ENCODE results near the gene AVPR2.

The AVPR2 gene

DNA sequence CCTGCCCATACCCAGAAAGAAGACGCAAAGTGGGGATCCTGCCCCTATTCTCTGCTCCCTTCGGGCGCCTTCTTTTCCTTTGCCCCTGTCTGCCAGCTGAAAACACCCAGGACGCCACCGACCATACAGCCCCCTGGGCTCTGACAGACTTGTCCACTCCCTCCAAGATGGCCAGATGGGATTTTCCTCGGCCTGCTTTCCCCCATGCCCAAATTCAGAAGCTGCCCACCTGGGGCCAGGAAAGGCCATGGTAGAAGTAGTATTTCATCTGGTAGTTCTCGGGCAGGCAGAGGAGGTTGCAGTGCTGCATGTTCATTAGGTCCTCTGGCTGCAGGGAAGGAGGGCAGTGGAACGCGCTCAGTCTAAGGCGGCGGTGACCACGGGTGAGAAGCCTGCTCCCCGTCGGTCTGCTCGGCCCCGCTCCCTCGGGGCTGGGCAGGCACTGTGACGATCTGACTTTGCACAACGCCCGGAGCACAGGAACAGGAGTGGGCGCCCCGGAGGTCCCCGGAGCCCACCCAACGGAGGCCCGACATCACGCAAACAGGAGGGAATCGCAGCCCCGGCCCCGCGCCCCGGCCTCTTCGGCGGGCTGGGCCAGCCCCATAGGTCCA lies 29.8 kb downstream of the AVPR2 start:
- H3K4me1 ChIP-seq (ENCODE audit: control insufficient read depth, insufficient read depth, low read length), result peaks cover 11% of the 10 kb centered on the region; the same call in 1 of the 2 replicates
- peak overlapping the region; percentile 79 for H3K9ac ChIP-seq (ENCODE audit: low read length)
- peak overlapping the region; percentile 79 for H3K4me3 ChIP-seq (ENCODE audit: low read depth, low read length)
- H3K36me3 ChIP-seq (ENCODE audit: control insufficient read depth, insufficient read depth, low read length), result peaks cover 41% of the 10 kb centered on the region
- no peaks in the 10 kb centered on the region for H3K27me3 ChIP-seq (ENCODE audit: control insufficient read depth, insufficient read depth, low read length)
- peak overlapping the region; percentile 34; the same call in 1 of the 2 replicates for H3K27ac ChIP-seq (ENCODE audit: low read depth, low read length)
- peaks cover 9% of the 10 kb centered on the region; the same call in 1 of the 2 replicates for H3K9me3 ChIP-seq (ENCODE audit: control insufficient read depth, insufficient read depth, low read depth, low read length)

- peak within 1 kb of the TSS; percentile 34; the same call in 1 of the 2 replicates for H3K27ac ChIP-seq (ENCODE audit: low read depth, low read length)
Measured at GRCh38 chrX:153934762-153935325, 30.4 kb downstream of the AVPR2 start, which contains the start of gene NAA10. Gene NAA10, minus strand, starts transcription at chrX:153935037. Its CDS starts 133 bp downstream, at chrX:153934904.

DNA sequence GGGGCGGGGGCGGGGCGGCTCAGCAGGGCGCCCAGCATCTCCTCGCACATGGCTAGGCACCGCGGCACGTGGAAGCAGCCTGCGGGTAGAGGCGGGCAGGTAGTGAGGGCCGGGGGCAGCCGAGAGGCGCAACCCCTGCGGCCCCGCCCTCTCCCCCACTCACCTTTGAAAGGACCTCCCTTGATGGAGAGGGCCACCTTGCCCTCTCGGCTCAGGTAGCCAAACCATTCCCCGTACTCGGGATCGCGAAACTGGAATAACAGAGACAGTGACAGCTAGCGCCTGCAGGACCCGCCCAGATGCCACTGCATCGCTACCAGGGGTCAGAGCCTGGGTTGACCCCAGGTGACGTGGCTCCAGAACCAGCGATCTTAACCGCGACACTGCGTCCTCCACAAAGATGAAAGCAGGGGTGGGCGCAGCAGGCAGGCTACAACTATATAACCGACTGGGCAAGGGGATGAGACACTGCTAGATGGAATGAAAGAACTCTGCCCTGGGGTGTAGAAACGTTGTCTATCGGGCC lies 30.9 kb downstream of the AVPR2 start:
- H3K9ac ChIP-seq (ENCODE audit: low read length), result peak overlapping the region; percentile 5
- H3K36me3 ChIP-seq (ENCODE audit: control insufficient read depth, insufficient read depth, low read length), result peaks cover 29% of the 10 kb centered on the region
- H3K27ac ChIP-seq (ENCODE audit: low read depth, low read length), result no peak overlapping the region
- H3K27me3 ChIP-seq (ENCODE audit: control insufficient read depth, insufficient read depth, low read length), result no peaks in the 10 kb centered on the region
- H3K9me3 ChIP-seq (ENCODE audit: control insufficient read depth, insufficient read depth, low read depth, low read length), result peaks cover 6% of the 10 kb centered on the region; the same call in 1 of the 2 replicates
- peaks cover 22% of the 10 kb centered on the region; the same call in 1 of the 2 replicates for H3K4me1 ChIP-seq (ENCODE audit: control insufficient read depth, insufficient read depth, low read length)
- peak overlapping the region; percentile 52 for H3K4me3 ChIP-seq (ENCODE audit: low read depth, low read length)

More at GRCh38 chrX:153934762-153935325, 30.4 kb downstream of the AVPR2 start, which contains the start of gene NAA10:
- peaks cover 17% of the 10 kb centered on the region; the same call in 1 of the 2 replicates for H3K4me1 ChIP-seq (ENCODE audit: control insufficient read depth, insufficient read depth, low read length)
- peaks cover 35% of the 10 kb centered on the region for H3K36me3 ChIP-seq (ENCODE audit: control insufficient read depth, insufficient read depth, low read length)
- H3K9me3 ChIP-seq (ENCODE audit: control insufficient read depth, insufficient read depth, low read depth, low read length), result peaks cover 9% of the 10 kb centered on the region; the same call in 1 of the 2 replicates
- no peaks in the 10 kb centered on the region for H3K27me3 ChIP-seq (ENCODE audit: control insufficient read depth, insufficient read depth, low read length)
- H3K4me3 ChIP-seq (ENCODE audit: low read depth, low read length), result peak within 1 kb of the TSS; percentile 79
- H3K9ac ChIP-seq (ENCODE audit: low read length), result peak within 1 kb of the TSS; percentile 79

- Histone ChIP-seq H3K4me1 (ENCODE audit: control insufficient read depth, insufficient read depth, low read length) (peaks cover 32% of the 10 kb centered on the region; the same call in 1 of the 2 replicates), H3K27ac (ENCODE audit: low read depth, low read length) (no peak overlapping the region), H3K36me3 (ENCODE audit: control insufficient read depth, insufficient read depth, low read length) (peaks cover 13% of the 10 kb centered on the region), H3K4me3 (ENCODE audit: low read depth, low read length) (no peak overlapping the region), H3K9ac (ENCODE audit: low read length) (no peak overlapping the region), H3K27me3 (ENCODE audit: control insufficient read depth, insufficient read depth, low read length) (no peaks in the 10 kb centered on the region), H3K9me3 (ENCODE audit: control insufficient read depth, insufficient read depth, low read depth, low read length) (no peaks in the 10 kb centered on the region; the same call in 1 of the 2 replicates)
Measured at GRCh38 chrX:153937056-153937455, 32.6 kb downstream of the AVPR2 start.

GRCh38 chrX:153938226-153938786 lies 33.8 kb downstream of the AVPR2 start:
- no peak overlapping the region for H3K9ac ChIP-seq (ENCODE audit: low read length)
- no peak overlapping the region for H3K4me3 ChIP-seq (ENCODE audit: low read depth, low read length)
- H3K4me1 ChIP-seq (ENCODE audit: control insufficient read depth, insufficient read depth, low read length), result peaks cover 42% of the 10 kb centered on the region; the same call in 1 of the 2 replicates
- no peaks in the 10 kb centered on the region; the same call in 1 of the 2 replicates for H3K9me3 ChIP-seq (ENCODE audit: control insufficient read depth, insufficient read depth, low read depth, low read length)
- H3K27ac ChIP-seq (ENCODE audit: low read depth, low read length), result no peak overlapping the region
- no peaks in the 10 kb centered on the region for H3K27me3 ChIP-seq (ENCODE audit: control insufficient read depth, insufficient read depth, low read length)
- peaks cover 2% of the 10 kb centered on the region; the same call in 1 of the 2 replicates for H3K36me3 ChIP-seq (ENCODE audit: control insufficient read depth, insufficient read depth, low read length)

GRCh38 chrX:153939573-153939972 lies 35.1 kb downstream of the AVPR2 start:
- H3K27me3 ChIP-seq (ENCODE audit: control insufficient read depth, insufficient read depth, low read length), result no peaks in the 10 kb centered on the region
- peaks cover 49% of the 10 kb centered on the region; the same call in 1 of the 2 replicates for H3K4me1 ChIP-seq (ENCODE audit: control insufficient read depth, insufficient read depth, low read length)
- H3K4me3 ChIP-seq (ENCODE audit: low read depth, low read length), result peak overlapping the region; percentile 1; the same call in 1 of the 2 replicates
- H3K9me3 ChIP-seq (ENCODE audit: control insufficient read depth, insufficient read depth, low read depth, low read length), result no peaks in the 10 kb centered on the region; the same call in 1 of the 2 replicates
- H3K9ac ChIP-seq (ENCODE audit: low read length), result no peak overlapping the region
- H3K36me3 ChIP-seq (ENCODE audit: control insufficient read depth, insufficient read depth, low read length), result peaks cover 7% of the 10 kb centered on the region; the same call in 1 of the 2 replicates
- H3K27ac ChIP-seq (ENCODE audit: low read depth, low read length), result no peak overlapping the region

- Histone ChIP-seq H3K27ac (ENCODE audit: low read depth, low read length) (peak overlapping the region; percentile 90; the same call in 1 of the 2 replicates), H3K36me3 (ENCODE audit: control insufficient read depth, insufficient read depth, low read length) (peaks cover 14% of the 10 kb centered on the region; the same call in 1 of the 2 replicates), H3K4me1 (ENCODE audit: control insufficient read depth, insufficient read depth, low read length) (peaks cover 44% of the 10 kb centered on the region; the same call in 1 of the 2 replicates), H3K9ac (ENCODE audit: low read length) (peak overlapping the region; percentile 86), H3K9me3 (ENCODE audit: control insufficient read depth, insufficient read depth, low read depth, low read length) (no peaks in the 10 kb centered on the region; the same call in 1 of the 2 replicates), H3K27me3 (ENCODE audit: control insufficient read depth, insufficient read depth, low read length) (no peaks in the 10 kb centered on the region), H3K4me3 (ENCODE audit: low read depth, low read length) (peak overlapping the region; percentile 41)
Measured at GRCh38 chrX:153941336-153942252, 37.1 kb downstream of the AVPR2 start.

DNA sequence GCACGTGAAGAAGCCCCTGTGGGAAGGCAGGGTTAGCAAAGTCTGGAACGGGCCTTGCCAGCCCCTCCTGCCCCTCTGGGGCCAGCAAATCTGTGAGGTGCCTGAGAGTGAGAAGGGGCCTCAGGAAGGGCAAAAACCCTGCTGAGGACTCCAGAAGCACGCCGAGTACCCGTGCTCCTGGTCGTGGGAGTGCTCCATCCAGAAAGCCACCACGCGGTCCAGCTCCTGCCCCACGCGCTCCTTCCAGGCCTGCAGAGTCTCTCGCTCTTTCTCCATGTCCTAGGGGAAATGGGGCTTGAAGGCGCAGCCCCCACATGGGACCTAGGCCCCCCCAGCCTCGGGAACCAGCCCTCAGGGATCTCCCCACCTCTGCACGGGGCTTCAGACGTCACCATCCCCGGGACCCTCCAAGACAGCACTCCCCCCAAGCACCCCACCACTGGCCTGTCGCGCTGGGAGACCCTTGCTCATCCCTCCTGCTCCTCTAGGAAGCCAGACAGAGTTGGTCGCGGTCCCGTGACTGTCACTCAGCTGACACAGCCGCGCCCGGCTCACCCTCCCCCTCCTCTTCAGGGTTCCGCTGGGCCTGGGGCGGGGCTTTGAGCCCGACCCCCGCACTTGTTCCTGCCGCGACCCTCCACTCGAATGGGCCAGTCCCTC lies 39.8 kb downstream of the AVPR2 start, which contains the start of gene RENBP:
Gene RENBP (minus strand): TSS at position 504 of the 660 bp plus-strand sequence. CDS start 33 bp downstream, at position 471.
- peaks cover 24% of the 10 kb centered on the region for H3K36me3 ChIP-seq (ENCODE audit: control insufficient read depth, insufficient read depth, low read length)
- H3K27me3 ChIP-seq (ENCODE audit: control insufficient read depth, insufficient read depth, low read length), result no peaks in the 10 kb centered on the region
- peak within 1 kb of the TSS; percentile 60 for H3K4me3 ChIP-seq (ENCODE audit: low read depth, low read length)
- peaks cover 63% of the 10 kb centered on the region; the same call in 1 of the 2 replicates for H3K4me1 ChIP-seq (ENCODE audit: control insufficient read depth, insufficient read depth, low read length)
- H3K9me3 ChIP-seq (ENCODE audit: control insufficient read depth, insufficient read depth, low read depth, low read length), result no peaks in the 10 kb centered on the region; the same call in 1 of the 2 replicates
- H3K9ac ChIP-seq (ENCODE audit: low read length), result peak within 1 kb of the TSS; percentile 79
- H3K27ac ChIP-seq (ENCODE audit: low read depth, low read length), result peak within 1 kb of the TSS; percentile 70; the same call in 1 of the 2 replicates

- H3K4me1 ChIP-seq (ENCODE audit: control insufficient read depth, insufficient read depth, low read length), result peaks cover 63% of the 10 kb centered on the region; the same call in 1 of the 2 replicates
- no peaks in the 10 kb centered on the region; the same call in 1 of the 2 replicates for H3K9me3 ChIP-seq (ENCODE audit: control insufficient read depth, insufficient read depth, low read depth, low read length)
- peaks cover 29% of the 10 kb centered on the region for H3K36me3 ChIP-seq (ENCODE audit: control insufficient read depth, insufficient read depth, low read length)
- no peaks in the 10 kb centered on the region for H3K27me3 ChIP-seq (ENCODE audit: control insufficient read depth, insufficient read depth, low read length)
- H3K9ac ChIP-seq (ENCODE audit: low read length), result no peak overlapping the region
- peak overlapping the region; percentile 60; the same call in 1 of the 2 replicates for H3K4me3 ChIP-seq (ENCODE audit: low read depth, low read length)
- H3K27ac ChIP-seq (ENCODE audit: low read depth, low read length), result no peak overlapping the region
Measured at GRCh38 chrX:153944800-153945150, 40.3 kb downstream of the AVPR2 start.
